Measurements from ENCODE around the gene CSAG3. TPM values are rescaled to one million over a fixed set of nuclear protein-coding genes. Genes with fewer than 3 reads are reported as not detected.
"Not testable (repeated sequence)": the region's sequence is repeated elsewhere in the genome, so short reads cannot be mapped to it uniquely, and the experiment has no call there.

The CSAG3 gene
- total RNA-seq, 4 donors from 2014 or later = not detected

- Histone ChIP-seq H3K27me3 (no peaks in the 10 kb centered on the region), H3K4me1 (no peaks in the 10 kb centered on the region), H3K36me3 (no peaks in the 10 kb centered on the region), H3K4me3 (replicated peaks in 1 of 3) (no peak overlapping the region), H3K9me3 (no peaks in the 10 kb centered on the region), H3K27ac (no peak overlapping the region)
- WGBS, 2 donors = no CpG with 5 or more reads among the region's 2 CpGs
- TF ChIP-seq CTCF (IDR thresholded peaks at IDR 0.05) = no peak
- TF ChIP-seq POLR2A (IDR thresholded peaks at IDR 0.05) = no peak
- DNase-seq = no peak
- intact Hi-C loops (cut with DNase I) = no loop called here
Observed at GRCh38 chrX:152735101-152735500, 23.9 kb upstream of the CSAG3 start.

- Histone ChIP-seq H3K9me3 (no peaks in the 10 kb centered on the region), H3K27me3 (no peaks in the 10 kb centered on the region), H3K36me3 (no peaks in the 10 kb centered on the region), H3K27ac (no peak overlapping the region), H3K4me1 (no peaks in the 10 kb centered on the region), H3K4me3 (replicated peaks in 1 of 3) (no peak overlapping the region)
- DNase-seq = no peak
- 100% methylated on average over 2 of the region's 12 CpGs; no CpG with 5 or more reads in 1 of the 2 donors for WGBS, 2 donors
- TF ChIP-seq CTCF (IDR thresholded peaks at IDR 0.05) (no peak), POLR2A (IDR thresholded peaks at IDR 0.05) (no peak)
- intact Hi-C loops (cut with DNase I) = no loop called here
Observed at GRCh38 chrX:152735860-152736511, 23.0 kb upstream of the CSAG3 start.

- H3K36me3 ChIP-seq; H3K27me3 ChIP-seq; H3K9me3 ChIP-seq; H3K4me1 ChIP-seq; DNase-seq; H3K4me3 ChIP-seq (replicated peaks in 1 of 3); H3K27ac ChIP-seq; intact Hi-C loops (cut with DNase I): not testable (repeated sequence)
- 88 to 93% methylated on average over 6 to 10 of the region's 12 CpGs for WGBS, 2 donors
Observed at GRCh38 chrX:152736528-152736927, 22.5 kb upstream of the CSAG3 start.

GRCh38 chrX:152738560-152738959 is 20.5 kb upstream of the CSAG3 start:
- no peak overlapping the region for H3K4me3 ChIP-seq (replicated peaks in 1 of 3)
- H3K36me3 ChIP-seq = no peaks in the 10 kb centered on the region
- TF ChIP-seq POLR2A (IDR thresholded peaks at IDR 0.05) (no peak), CTCF (IDR thresholded peaks at IDR 0.05) (no peak)
- no peaks in the 10 kb centered on the region for H3K27me3 ChIP-seq
- 94 to 95% methylated on average over 5 of the region's 5 CpGs for WGBS, 2 donors
- H3K4me1 ChIP-seq = no peaks in the 10 kb centered on the region
- no peaks in the 10 kb centered on the region for H3K9me3 ChIP-seq
- H3K27ac ChIP-seq = no peak overlapping the region
- no peak for DNase-seq
- intact Hi-C loops (cut with DNase I) = no loop called here

GRCh38 chrX:152753686-152754650 is 5.0 kb upstream of the CSAG3 start, which contains the start of gene MAGEA2:
Gene MAGEA2, minus strand, starts transcription at chrX:152753842. Its CDS starts 2,479 bp downstream, at chrX:152751363.
- DNase-seq; H3K4me1 ChIP-seq; H3K4me3 ChIP-seq (replicated peaks in 1 of 3); intact Hi-C loops (cut with DNase I); H3K27ac ChIP-seq; H3K9me3 ChIP-seq; H3K27me3 ChIP-seq; H3K36me3 ChIP-seq: not testable (repeated sequence)
- no CpG with 5 or more reads among the region's 35 CpGs for WGBS, 2 donors

GRCh38 chrX:152754871-152755270 is 4.1 kb upstream of the CSAG3 start:
- H3K27ac ChIP-seq = not testable (repeated sequence)

GRCh38 chrX:152759544-152759943 is 526 bp downstream of the CSAG3 start:
- H3K4me3 ChIP-seq (replicated peaks in 1 of 3); H3K27ac ChIP-seq; intact Hi-C loops (cut with DNase I); H3K9me3 ChIP-seq; H3K27me3 ChIP-seq; H3K4me1 ChIP-seq; H3K36me3 ChIP-seq; DNase-seq: not testable (repeated sequence)
- WGBS, 2 donors = 100% methylated on average over 1 of the region's 7 CpGs

More at GRCh38 chrX:152754871-152755270, 4.1 kb upstream of the CSAG3 start:
- DNase-seq; H3K4me3 ChIP-seq (replicated peaks in 1 of 3); H3K27me3 ChIP-seq; H3K4me1 ChIP-seq; H3K9me3 ChIP-seq; H3K36me3 ChIP-seq; intact Hi-C loops (cut with DNase I): not testable (repeated sequence)
- WGBS, 2 donors = no CpG with 5 or more reads among the region's 5 CpGs

- H3K4me1 ChIP-seq; H3K9me3 ChIP-seq; DNase-seq; H3K36me3 ChIP-seq; intact Hi-C loops (cut with DNase I); H3K4me3 ChIP-seq (replicated peaks in 1 of 3); H3K27ac ChIP-seq; H3K27me3 ChIP-seq: not testable (repeated sequence)
- no CpG with 5 or more reads among the region's 7 CpGs for WGBS, 2 donors
Observed at GRCh38 chrX:152761582-152761981, 2.6 kb downstream of the CSAG3 start.

GRCh38 chrX:152766562-152766961 is 7.5 kb downstream of the CSAG3 start:
- H3K36me3 ChIP-seq; H3K9me3 ChIP-seq; DNase-seq; H3K4me1 ChIP-seq; H3K27ac ChIP-seq; intact Hi-C loops (cut with DNase I); H3K27me3 ChIP-seq; H3K4me3 ChIP-seq (replicated peaks in 1 of 3): not testable (repeated sequence)
- 51 to 88% methylated on average over 3 to 7 of the region's 9 CpGs for WGBS, 2 donors
